OCI-LY1 (cell line): ENCODE results near the gene KDM4B.

Source experiments
- H2AFZ ChIP-seq: fragments of 200-600 bp; sonication (generic), shearing (Covaris generic); 2 replicates; pipeline ENCODE4 v1.6.0; 2014; ENCODE audit warnings: antibody characterized with exemption, mild to moderate bottlenecking, low read length
- H3F3A ChIP-seq: fragments of 200-600 bp; sonication (generic), shearing (Covaris generic); 2 replicates; pipeline ENCODE4 v1.6.0; 2014; ENCODE audit warnings: mild to moderate bottlenecking, antibody characterized with exemption, low read length, moderate library complexity; ENCODE audit not compliant: insufficient read depth
- H3K27ac ChIP-seq: fragments of 200-600 bp; sonication (generic); 2 replicates; pipeline ENCODE4 v1.5.1; 2014; ENCODE audit warnings: low read length, mixed run types, mild to moderate bottlenecking, low read depth; ENCODE audit not compliant: poor library complexity, severe bottlenecking
- H3K27me3 ChIP-seq: fragments of 200-600 bp; sonication (generic); 2 replicates; pipeline ENCODE4 v1.6.0; 2014; ENCODE audit warnings: antibody characterized with exemption, mild to moderate bottlenecking, low read length, moderate library complexity; ENCODE audit not compliant: insufficient read depth
- H3K36me3 ChIP-seq: fragments of 200-600 bp; sonication (generic); 2 replicates; pipeline ENCODE4 v1.6.1; 2014; ENCODE audit warnings: mild to moderate bottlenecking, antibody characterized with exemption, low read length, moderate library complexity, mixed read lengths; ENCODE audit not compliant: insufficient read depth
- H3K4me1 ChIP-seq: fragments of 200-600 bp; sonication (generic); 2 replicates; pipeline ENCODE4 v1.5.1; 2014; ENCODE audit warnings: mild to moderate bottlenecking, low read length, moderate library complexity; ENCODE audit not compliant: insufficient read depth, severe bottlenecking
- H3K4me2 ChIP-seq: fragments of 200-600 bp; sonication (generic), shearing (Covaris generic); 2 replicates; pipeline ENCODE4 v1.6.1; 2014; ENCODE audit warnings: low read length
- H3K4me3 ChIP-seq: fragments of 200-600 bp; sonication (generic); 2 replicates; pipeline ENCODE4 v1.5.1; 2014; ENCODE audit warnings: low read length, low read depth, mild to moderate bottlenecking, mixed read lengths; ENCODE audit not compliant: poor library complexity, severe bottlenecking
- H3K79me2 ChIP-seq: fragments of 200-600 bp; shearing (Covaris generic); 2 replicates; pipeline ENCODE4 v1.6.1; 2016; ENCODE audit warnings: mixed run types, low read length, mixed read lengths; ENCODE audit not compliant: insufficient read depth
- H3K9ac ChIP-seq: fragments of 200-600 bp; sonication (generic), shearing (Covaris generic); 2 replicates; pipeline ENCODE4 v1.6.1; 2014; ENCODE audit warnings: mild to moderate bottlenecking, low read length, mixed read lengths
- H3K9me2 ChIP-seq: fragments of 200-600 bp; sonication (generic), shearing (Covaris generic); 2 replicates; pipeline ENCODE4 v1.6.1; 2014; ENCODE audit warnings: low read depth, mild to moderate bottlenecking, low read length, mixed read lengths
- H3K9me3 ChIP-seq: fragments of 200-600 bp; shearing (Covaris generic); 2 replicates; pipeline ENCODE4 v1.6.1; 2014; ENCODE audit warnings: low read length, mixed read lengths
- H4K20me1 ChIP-seq: fragments of 200-600 bp; sonication (generic), shearing (Covaris generic); 2 replicates; pipeline ENCODE4 v1.6.0; 2016; ENCODE audit warnings: mild to moderate bottlenecking, low read length; ENCODE audit not compliant: insufficient read depth
- CTCF ChIP-seq: fragments of 200-600 bp; sonication (generic), shearing (Covaris generic); IDR thresholded peaks from 2 replicates; pipeline ENCODE4 v1.5.1; 2017; ENCODE audit warnings: mild to moderate bottlenecking, antibody characterized with exemption, low read length, moderate library complexity, mixed read lengths
- EZH2 ChIP-seq: fragments of 200-600 bp; sonication (generic), shearing (Covaris generic); IDR thresholded peaks from 2 replicates; pipeline ENCODE4 v1.8.0; 2017; ENCODE audit warnings: borderline replicate concordance, mixed run types, mild to moderate bottlenecking, antibody characterized with exemption, low read length, moderate library complexity, mixed read lengths

Gene KDM4B

GRCh38 chr19:5054551-5055456 lies 85.9 kb downstream of the KDM4B start:
- TF ChIP-seq CTCF (no peak), EZH2 (no peak)

GRCh38 chr19:5055457-5055776 lies 86.5 kb downstream of the KDM4B start:
- H3K4me3 ChIP-seq: no peak overlapping the region
- peaks cover 4% of the 10 kb centered on the region; the same call in 1 of the 2 replicates for H3K36me3 ChIP-seq
- H3K27me3 ChIP-seq: no peaks in the 10 kb centered on the region
- no peaks in the 10 kb centered on the region for H3K9me3 ChIP-seq
- H4K20me1 ChIP-seq: no peaks in the 10 kb centered on the region
- H3F3A ChIP-seq: no peaks in the 10 kb centered on the region
- H2AFZ ChIP-seq: no peak overlapping the region
- H3K4me1 ChIP-seq: no peaks in the 10 kb centered on the region
- TF ChIP-seq EZH2: no peak
- TF ChIP-seq CTCF: no peak
- no peak overlapping the region for H3K4me2 ChIP-seq
- no peak overlapping the region for H3K9ac ChIP-seq
- H3K79me2 ChIP-seq: no peaks in the 10 kb centered on the region
- H3K27ac ChIP-seq: no peak overlapping the region
- H3K9me2 ChIP-seq: no peaks in the 10 kb centered on the region

More at GRCh38 chr19:5054551-5055456, 85.9 kb downstream of the KDM4B start:
- H3K4me1 ChIP-seq: no peaks in the 10 kb centered on the region
- no peaks in the 10 kb centered on the region for H3K27me3 ChIP-seq
- H3K79me2 ChIP-seq: no peaks in the 10 kb centered on the region
- H2AFZ ChIP-seq: no peak overlapping the region
- no peak overlapping the region for H3K4me2 ChIP-seq
- no peaks in the 10 kb centered on the region for H3K9me3 ChIP-seq
- no peaks in the 10 kb centered on the region for H4K20me1 ChIP-seq
- no peaks in the 10 kb centered on the region for H3F3A ChIP-seq
- H3K27ac ChIP-seq: no peak overlapping the region
- no peak overlapping the region for H3K9ac ChIP-seq
- H3K9me2 ChIP-seq: no peaks in the 10 kb centered on the region
- H3K36me3 ChIP-seq: peaks cover 4% of the 10 kb centered on the region; the same call in 1 of the 2 replicates
- H3K4me3 ChIP-seq: no peak overlapping the region

- no peak overlapping the region for H2AFZ ChIP-seq
- peaks cover 25% of the 10 kb centered on the region for H3K36me3 ChIP-seq
- no peak overlapping the region for H3K27ac ChIP-seq
- H4K20me1 ChIP-seq: no peaks in the 10 kb centered on the region
- no peaks in the 10 kb centered on the region for H3F3A ChIP-seq
- no peaks in the 10 kb centered on the region for H3K9me2 ChIP-seq
- H3K27me3 ChIP-seq: no peaks in the 10 kb centered on the region
- no peak overlapping the region for H3K9ac ChIP-seq
- no peaks in the 10 kb centered on the region for H3K4me1 ChIP-seq
- H3K4me2 ChIP-seq: no peak overlapping the region
- H3K9me3 ChIP-seq: no peaks in the 10 kb centered on the region
- no peaks in the 10 kb centered on the region for H3K79me2 ChIP-seq
- TF ChIP-seq EZH2 (no peak), CTCF (no peak)
- H3K4me3 ChIP-seq: no peak overlapping the region
Measured at GRCh38 chr19:5057860-5058259, 88.9 kb downstream of the KDM4B start.
